HG03439 (cell line): ENCODE measurements around the gene LAPTM4A.

Source experiments
- ATAC-seq: cut with Tn5 transposase; IDR thresholded peaks from one replicate; pipeline ENCODE4 v1.9.1; 2021; ENCODE audit warnings: mild to moderate bottlenecking, moderate library complexity; ENCODE audit not compliant: unreplicated experiment

The LAPTM4A gene

GRCh38 chr2:20025065-20025786 lies 26.2 kb downstream of the LAPTM4A start:
- no peak for ATAC-seq

- no peak for ATAC-seq
Measured at GRCh38 chr2:20023688-20024087, 27.7 kb downstream of the LAPTM4A start.

DNA sequence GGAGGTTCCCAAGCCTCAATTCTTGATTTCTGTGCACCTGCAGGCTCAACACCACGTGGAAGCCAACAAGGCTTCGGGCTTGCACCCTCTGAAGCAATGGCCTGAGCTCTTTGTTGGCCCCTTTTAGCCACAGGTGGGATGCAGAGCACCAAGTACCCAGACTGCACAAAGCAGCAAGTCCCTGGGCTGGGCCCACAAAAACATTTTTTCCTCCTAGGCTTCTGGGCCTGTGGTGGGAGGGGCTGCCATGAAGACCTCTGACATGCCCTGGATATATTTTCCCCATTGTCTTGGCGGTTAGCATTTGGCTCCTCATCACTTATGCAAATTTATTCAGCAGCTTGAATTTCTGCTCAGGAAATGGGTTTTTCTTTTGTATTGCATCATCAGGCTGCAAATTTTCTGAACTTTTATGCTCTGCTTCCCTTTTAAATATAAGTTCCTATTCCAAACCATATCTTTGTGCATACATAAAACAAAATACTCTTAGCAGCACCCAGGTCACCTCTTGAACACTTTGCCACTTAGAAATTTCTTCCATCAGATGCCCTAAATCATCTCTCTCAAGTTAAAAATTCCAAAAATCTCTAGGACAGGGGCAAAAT lies 29.9 kb downstream of the LAPTM4A start:
- no peak for ATAC-seq

- no peak for ATAC-seq
Measured at GRCh38 chr2:20019747-20020146, 31.7 kb downstream of the LAPTM4A start.

DNA sequence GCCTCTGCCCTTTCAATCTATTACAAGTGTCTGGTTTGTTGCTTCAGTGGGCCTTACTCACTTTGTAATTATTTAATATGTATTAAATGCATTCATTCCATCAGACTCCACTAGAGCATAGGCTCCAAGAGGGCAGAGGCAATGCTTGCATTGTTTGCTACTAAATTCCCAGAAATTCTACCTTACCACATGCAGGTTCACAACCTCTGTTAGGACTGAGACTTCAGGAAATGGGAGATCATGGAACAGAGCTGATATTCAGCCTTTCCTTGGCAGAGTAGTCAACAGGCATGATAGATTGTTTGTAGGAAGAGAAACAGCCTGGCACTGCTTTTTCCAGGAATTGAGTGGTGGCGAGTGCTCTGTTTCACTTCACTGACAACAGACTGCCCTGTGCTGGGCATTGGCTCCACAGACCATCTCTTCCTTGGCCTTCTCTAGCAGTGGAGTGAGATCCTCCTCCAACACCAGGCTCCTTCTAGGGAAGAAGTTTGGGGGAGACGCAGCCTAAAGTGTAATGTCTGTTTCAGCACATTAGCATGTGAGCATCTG lies 32.8 kb downstream of the LAPTM4A start:
- ATAC-seq: no peak

DNA sequence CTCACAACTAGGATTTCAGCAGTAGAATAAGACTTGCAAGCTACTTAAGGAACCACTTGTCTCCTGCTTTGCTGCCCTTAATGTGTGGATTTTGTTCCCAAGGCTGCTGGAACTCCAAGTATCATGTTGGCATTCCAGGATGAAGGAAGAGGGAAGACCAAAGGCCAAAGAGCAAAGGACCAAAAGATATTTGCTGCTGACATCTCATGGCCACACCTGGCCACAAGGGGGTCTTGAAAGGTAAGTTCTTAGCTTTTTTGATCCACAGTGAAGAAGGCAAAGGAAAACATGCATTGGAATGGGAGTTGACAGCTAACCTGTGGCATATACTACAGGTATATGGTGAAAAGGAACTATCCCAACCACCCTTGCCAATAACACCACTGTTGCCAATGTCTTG lies 35.1 kb downstream of the LAPTM4A start:
- no peak for ATAC-seq

- no peak for ATAC-seq
Measured at GRCh38 chr2:20015482-20016083, 35.8 kb downstream of the LAPTM4A start.

DNA sequence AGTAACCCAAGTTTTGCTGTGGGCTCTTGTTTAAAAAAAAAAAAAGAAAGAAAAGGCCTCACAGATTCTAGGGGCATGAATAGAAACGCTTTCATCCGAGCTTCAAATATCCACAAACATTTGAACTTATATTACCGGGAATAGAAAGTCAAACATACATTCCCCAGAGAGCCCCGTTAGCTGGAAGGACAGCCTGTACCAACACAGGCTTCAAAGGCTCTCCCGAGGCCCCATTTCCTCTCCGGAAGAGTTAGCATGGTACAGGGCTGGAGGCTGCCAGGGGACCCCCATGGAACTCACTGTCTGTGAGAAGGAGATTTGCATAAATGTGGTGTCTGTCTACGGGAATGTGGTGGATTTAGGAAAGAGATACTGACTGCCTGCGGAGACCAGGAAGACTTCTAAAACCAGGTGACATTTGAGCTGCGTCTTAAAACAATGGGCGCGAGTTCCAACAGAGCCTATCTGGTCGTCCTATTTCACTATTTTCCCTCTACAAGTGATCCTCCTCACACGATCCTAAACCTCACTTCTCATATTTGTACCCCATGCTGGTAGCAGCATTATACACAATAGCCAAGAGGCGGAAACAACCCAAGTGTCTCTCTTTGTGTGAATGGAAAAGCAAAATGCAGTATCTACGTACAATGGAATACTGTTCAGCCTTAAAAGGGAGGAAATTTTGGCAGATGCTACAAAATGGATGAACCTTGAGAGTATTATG lies 38.1 kb downstream of the LAPTM4A start:
- ATAC-seq: no peak

- no peak for ATAC-seq
Measured at GRCh38 chr2:20012282-20013125, 38.9 kb downstream of the LAPTM4A start, which contains the start of gene MATN3. TSS of gene MATN3 (minus strand) at chr2:20012668. CDS start at chr2:20012631, 37 bp downstream.

DNA sequence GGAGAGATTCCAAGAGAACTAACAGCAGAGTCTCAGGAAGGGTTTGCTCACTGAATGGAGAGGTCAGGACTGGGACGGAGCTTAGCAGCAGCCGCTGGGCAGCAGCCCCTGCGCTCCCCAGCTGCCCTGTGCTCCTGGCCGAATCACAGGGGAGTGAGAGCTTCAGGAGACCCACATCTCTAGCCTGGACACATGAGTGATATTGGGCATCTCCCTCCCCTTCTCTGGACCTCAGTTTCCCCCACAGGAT lies 39.5 kb downstream of the LAPTM4A start:
- ATAC-seq: no peak

DNA sequence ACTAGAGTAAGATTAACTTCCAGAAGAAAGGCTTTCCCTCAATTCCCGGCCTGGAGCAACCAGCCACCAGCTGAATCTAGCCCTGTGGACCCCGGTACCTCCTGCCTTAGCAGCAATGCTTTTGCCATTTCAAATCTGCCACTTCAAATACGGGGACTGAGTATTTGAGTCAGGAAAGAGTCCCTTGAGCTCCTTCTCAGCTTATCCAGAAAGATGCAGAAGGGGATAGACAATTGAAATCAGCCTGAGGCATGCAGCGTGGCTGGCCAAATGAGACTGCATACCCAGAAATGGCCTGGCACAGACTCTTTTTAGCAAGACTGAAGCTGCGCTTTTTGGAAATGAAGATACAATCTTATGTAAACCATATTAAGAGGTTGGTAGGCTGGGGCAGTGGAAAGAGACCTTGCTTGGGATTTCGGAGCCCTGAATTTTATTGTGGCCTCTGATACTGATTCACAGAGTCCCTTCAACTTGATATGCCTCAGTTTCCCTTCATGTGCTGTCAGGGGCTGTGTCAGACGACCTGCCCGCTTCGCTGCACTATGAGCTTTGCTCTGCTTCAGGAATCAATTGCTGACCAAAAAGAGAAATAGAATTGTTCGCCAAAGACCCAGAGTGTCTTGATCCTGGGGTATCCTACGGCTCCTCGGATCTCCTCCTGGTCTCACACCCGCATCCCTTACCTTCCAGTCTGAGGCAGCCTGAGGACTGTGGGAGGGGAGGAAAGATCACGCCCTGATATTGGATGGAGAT lies 40.0 kb downstream of the LAPTM4A start:
- ATAC-seq: no peak

GRCh38 chr2:20008703-20009102 lies 42.7 kb downstream of the LAPTM4A start:
- no peak for ATAC-seq

DNA sequence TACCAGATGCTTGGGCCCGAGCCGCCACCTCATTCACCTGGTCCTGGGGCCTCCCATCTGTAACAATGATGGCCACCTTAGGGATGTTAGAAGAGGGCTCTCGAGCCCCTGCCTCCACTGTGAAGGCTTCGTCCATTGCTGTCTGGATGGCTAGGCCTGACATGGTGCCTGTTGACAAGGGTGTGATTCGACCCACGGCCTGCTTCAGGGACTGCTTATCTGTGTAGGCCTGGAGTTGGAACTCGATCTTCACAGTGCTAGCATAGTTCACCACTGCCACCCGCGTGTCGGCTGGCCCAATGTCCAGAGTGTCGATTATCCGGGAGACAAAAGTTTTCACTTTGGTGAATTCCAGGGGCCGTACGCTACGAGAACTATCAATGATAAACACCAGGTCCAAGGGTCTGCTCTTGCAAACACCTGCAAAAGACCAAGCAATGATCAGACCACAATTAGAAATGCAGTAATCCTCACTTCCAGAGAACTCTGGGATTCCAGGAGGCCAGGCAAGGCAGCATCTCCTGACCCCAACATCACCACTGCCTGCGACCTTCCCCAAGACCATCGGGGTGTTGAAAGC lies 45.4 kb downstream of the LAPTM4A start:
- ATAC-seq: no peak

DNA sequence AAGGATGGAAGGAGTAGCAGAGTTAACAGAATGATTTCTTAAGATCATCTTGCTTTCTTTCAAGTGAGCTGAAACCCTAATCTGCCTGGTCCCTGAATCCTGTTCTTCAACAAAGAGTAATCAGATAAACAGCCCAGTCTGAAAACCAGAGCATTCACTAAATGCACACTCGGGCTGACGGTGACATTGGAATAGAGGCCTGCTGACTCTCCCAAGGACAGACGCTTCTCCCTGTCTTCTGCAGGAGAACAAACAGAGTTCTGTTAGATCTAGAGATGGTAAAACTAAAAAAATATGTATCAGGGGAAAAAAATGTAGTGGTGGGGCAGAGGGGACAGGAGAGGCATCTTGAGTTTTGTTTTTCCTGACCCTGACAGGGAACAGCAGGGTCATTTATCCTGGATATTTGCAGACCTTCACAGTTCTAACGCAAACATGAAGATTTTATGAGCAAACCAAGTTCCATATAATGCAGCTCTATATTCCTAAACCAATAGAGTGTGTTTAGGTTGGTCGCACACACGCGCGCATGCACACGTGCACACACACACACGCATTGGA lies 46.3 kb downstream of the LAPTM4A start:
- ATAC-seq: no peak

DNA sequence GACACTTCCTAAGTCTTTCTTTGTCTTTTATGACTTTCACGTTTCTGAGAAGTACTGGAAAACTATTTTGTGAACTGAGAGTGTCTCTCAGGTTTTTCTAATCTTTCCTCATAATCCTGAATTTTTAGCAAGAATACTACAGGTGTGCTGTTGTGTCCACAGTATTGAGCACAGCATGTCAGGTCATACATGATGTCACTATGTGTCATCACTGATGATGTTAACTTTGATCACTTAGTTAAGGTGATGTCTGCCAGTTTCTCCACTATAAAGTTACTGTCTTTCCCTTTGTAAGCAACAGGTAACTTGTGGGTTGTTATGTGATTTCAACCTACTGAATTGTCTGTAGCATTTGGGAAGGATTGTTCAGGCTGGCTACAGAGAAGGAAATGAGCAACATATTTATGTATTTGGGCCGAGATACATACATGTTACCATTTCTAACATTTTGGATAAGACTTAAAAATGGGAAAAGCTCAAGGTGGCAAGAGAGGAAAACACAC lies 50.0 kb downstream of the LAPTM4A start:
- ATAC-seq: no peak

DNA sequence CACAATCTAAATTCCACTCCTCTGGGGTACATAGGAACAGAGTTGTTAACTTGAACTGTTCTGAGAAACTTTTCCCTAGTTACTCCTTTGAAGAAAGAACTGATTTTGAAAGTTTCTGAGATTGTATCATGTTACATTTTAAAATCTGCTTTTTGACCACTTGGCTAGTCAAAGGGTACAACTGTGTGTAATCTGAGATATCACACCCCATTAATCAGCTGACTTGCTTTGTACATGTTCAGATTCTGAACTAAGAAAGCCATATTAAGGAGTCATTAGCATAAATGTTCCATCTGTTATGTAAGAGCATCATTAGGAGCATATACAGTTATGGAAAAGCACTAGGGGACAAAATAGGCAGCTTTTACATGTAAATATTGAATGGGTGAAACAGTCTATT lies 57.7 kb downstream of the LAPTM4A start:
- no peak for ATAC-seq

DNA sequence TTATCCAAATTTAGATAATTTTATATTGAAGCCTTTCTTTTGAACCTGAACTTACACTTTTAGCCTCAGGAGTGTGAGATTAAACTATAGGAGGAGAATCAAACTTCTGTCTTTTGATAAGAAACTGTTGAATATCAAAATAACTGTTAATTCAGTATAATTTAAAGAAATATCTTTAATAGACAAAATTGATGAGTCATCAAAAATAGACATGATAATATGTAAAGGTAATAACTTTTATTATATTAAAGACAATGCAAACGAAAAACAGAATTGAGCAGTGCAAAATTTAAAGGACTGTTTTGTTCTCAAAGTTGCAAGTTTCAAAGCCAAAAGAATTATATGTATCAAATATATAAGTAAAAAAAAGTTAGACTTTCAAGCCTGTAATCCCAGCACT lies 59.5 kb downstream of the LAPTM4A start:
- ATAC-seq: no peak

DNA sequence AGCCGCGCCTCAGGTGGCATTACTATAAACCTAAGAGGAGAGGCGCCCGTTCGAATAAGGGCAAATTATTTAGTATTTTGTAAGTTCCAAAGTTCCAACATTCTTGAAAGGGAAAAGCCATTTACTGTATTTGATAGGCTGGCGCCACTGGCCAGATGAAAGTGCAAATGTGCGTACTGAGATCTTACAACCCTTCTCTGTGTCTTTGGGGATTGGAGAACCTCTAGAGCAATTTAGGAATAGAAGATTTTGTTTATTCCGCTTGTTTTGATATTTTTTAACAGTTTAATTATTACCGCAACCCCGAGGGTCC lies 61.1 kb downstream of the LAPTM4A start:
- ATAC-seq: no peak

DNA sequence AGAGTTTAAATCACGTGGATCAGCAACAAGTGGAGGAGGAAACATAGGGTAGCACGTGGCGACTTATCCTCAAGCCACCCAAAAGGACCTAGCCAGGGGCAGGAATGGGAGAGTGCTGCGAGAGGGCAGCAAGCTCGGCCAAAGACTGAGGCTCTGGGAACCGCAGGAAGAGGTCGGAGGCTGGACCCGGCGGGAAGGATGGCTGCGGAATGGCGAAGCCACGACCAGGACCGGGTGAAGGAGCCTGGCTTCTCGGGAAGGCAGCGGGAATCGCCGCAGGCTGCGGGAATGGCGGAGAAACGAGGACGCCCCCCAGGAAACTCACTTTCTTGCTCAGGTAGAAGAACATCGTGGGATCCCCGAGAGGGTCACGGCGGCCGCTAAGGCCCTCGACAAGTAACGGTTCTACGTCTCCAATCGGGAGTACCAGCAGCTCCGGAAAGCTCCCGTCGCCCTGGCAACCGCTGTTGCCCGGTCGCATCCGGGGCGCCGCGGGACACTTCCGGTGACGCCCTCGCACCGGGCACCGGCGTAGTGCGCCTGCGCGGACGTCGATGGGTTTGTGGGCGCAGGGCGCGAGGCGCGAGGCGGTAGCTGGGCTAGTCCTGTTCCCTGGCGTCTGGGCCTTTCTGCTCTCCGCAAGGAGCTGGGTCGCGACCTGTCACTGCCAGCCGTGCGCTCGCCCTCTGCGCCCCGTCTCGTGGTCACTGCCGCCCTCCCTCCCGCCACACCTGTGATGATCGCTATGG lies 61.6 kb downstream of the LAPTM4A start, which contains the start of gene WDR35:
Gene WDR35 (minus strand): TSS at position 439 of the 749 bp plus-strand sequence. CDS start 90 bp downstream, at position 349.
- peak; percentile 91 for ATAC-seq
